ENCODE results near the gene KCTD15. TPM values are rescaled to one million over a fixed set of nuclear protein-coding genes. Genes with fewer than 3 reads are reported as not detected.
"Not testable (repeated sequence)": the region's sequence is repeated elsewhere in the genome, so short reads cannot be mapped to it uniquely, and the experiment has no call there.

Gene KCTD15
- total and polyA plus RNA-seq, 9 donors: 12.6 to 45.7 (median 29.5) TPM

- Histone ChIP-seq H3K27ac (no peak overlapping the region), H3K4me1 (ENCODE audit: insufficient read depth) (peaks cover 3% of the 10 kb centered on the region), H3K4me3 (no peak overlapping the region), H3K36me3 (no peaks in the 10 kb centered on the region), H3K27me3 (no peaks in the 10 kb centered on the region), H3K9me3 (no peaks in the 10 kb centered on the region)
- DNase-seq: no peak
- intact Hi-C loops (cut with DNase I): no loop called here
- TF ChIP-seq CTCF (IDR thresholded peaks at IDR 0.05): no peak
- no peak for TF ChIP-seq EP300 (IDR thresholded peaks at IDR 0.05)
- TF ChIP-seq POLR2A (IDR thresholded peaks at IDR 0.05): no peak
- WGBS, 3 donors: 72 to 74% (median 74%) methylated on average over 16 of the region's 16 CpGs
Measured at GRCh38 chr19:33813391-33814101, 16.9 kb downstream of the KCTD15 start.

GRCh38 chr19:33814181-33815165 is 17.8 kb downstream of the KCTD15 start:
- Histone ChIP-seq H3K27me3 (no peaks in the 10 kb centered on the region), H3K9me3 (no peaks in the 10 kb centered on the region), H3K4me1 (ENCODE audit: insufficient read depth) (peaks cover 3% of the 10 kb centered on the region), H3K4me3 (no peak overlapping the region), H3K27ac (no peak overlapping the region), H3K36me3 (no peaks in the 10 kb centered on the region)
- intact Hi-C loops (cut with DNase I): no loop called here
- WGBS, 3 donors: 50 to 68% (median 62%) methylated on average over 21 of the region's 21 CpGs
- DNase-seq: no peak
- TF ChIP-seq EP300 (IDR thresholded peaks at IDR 0.05) (no peak), POLR2A (IDR thresholded peaks at IDR 0.05) (no peak), CTCF (IDR thresholded peaks at IDR 0.05) (no peak)

- H3K9me3 ChIP-seq: no peaks in the 10 kb centered on the region
- no peaks in the 10 kb centered on the region for H3K27me3 ChIP-seq
- intact Hi-C loops (cut with DNase I): loop anchor here in 1 of 4 donors (2.0 kb wide), 1 partner anchor 51 kb away; no protein-coding TSS in a partner anchor
- 62 to 69% (median 66%) methylated on average over 15 of the region's 15 CpGs for WGBS, 3 donors
- no peak for DNase-seq
- H3K27ac ChIP-seq: no peak overlapping the region
- peaks cover 10% of the 10 kb centered on the region for H3K4me1 ChIP-seq (ENCODE audit: insufficient read depth)
- no peak overlapping the region for H3K4me3 ChIP-seq
- H3K36me3 ChIP-seq: no peaks in the 10 kb centered on the region
- TF ChIP-seq CTCF (IDR thresholded peaks at IDR 0.05) (no peak), POLR2A (IDR thresholded peaks at IDR 0.05) (no peak), EP300 (IDR thresholded peaks at IDR 0.05) (no peak)
Measured at GRCh38 chr19:33815380-33816340, 19.0 kb downstream of the KCTD15 start.

GRCh38 chr19:33818411-33818810 is 21.7 kb downstream of the KCTD15 start:
- Histone ChIP-seq H3K27me3 (no peaks in the 10 kb centered on the region), H3K4me3 (no peak overlapping the region), H3K27ac (no peak overlapping the region), H3K36me3 (no peaks in the 10 kb centered on the region), H3K9me3 (no peaks in the 10 kb centered on the region), H3K4me1 (ENCODE audit: insufficient read depth) (peaks cover 11% of the 10 kb centered on the region)
- intact Hi-C loops (cut with DNase I): no loop called here
- 80 to 93% (median 86%) methylated on average over 4 of the region's 4 CpGs for WGBS, 3 donors
- DNase-seq: no peak
- no peak for TF ChIP-seq CTCF (IDR thresholded peaks at IDR 0.05)
- TF ChIP-seq POLR2A (IDR thresholded peaks at IDR 0.05): no peak
- no peak for TF ChIP-seq EP300 (IDR thresholded peaks at IDR 0.05)

- intact Hi-C loops (cut with DNase I); H3K27me3 ChIP-seq; H3K9me3 ChIP-seq; H3K4me3 ChIP-seq; H3K27ac ChIP-seq; H3K36me3 ChIP-seq; DNase-seq: not testable (repeated sequence)
- WGBS, 3 donors: 96 to 97% (median 96%) methylated on average over 7 of the region's 7 CpGs
- peaks cover 11% of the 10 kb centered on the region for H3K4me1 ChIP-seq (ENCODE audit: insufficient read depth)
Measured at GRCh38 chr19:33819078-33819477, 22.4 kb downstream of the KCTD15 start.
